ACC112 (cell line): ENCODE results near the gene PKD2L1.

Experiments used
- H2AFZ ChIP-seq: fragments of 200-600 bp; sonication (generic); one replicate; pipeline ENCODE4 v1.6.0; 2017; ENCODE audit warnings: antibody characterized with exemption, low read length; ENCODE audit not compliant: unreplicated experiment
- H3K27ac ChIP-seq: fragments of 200-600 bp; sonication (generic); 2 replicates; pipeline ENCODE4 v1.5.1; 2014; ENCODE audit warnings: low read depth, mild to moderate bottlenecking, antibody characterized with exemption, low read length, moderate library complexity
- H3K27me3 ChIP-seq: fragments of 200-600 bp; sonication (generic); 2 replicates; pipeline ENCODE4 v1.6.1; 2014; ENCODE audit warnings: mild to moderate bottlenecking, antibody characterized with exemption, low read length, moderate library complexity, mixed read lengths; ENCODE audit not compliant: insufficient read depth
- H3K36me3 ChIP-seq: fragments of 200-600 bp; sonication (generic); 2 replicates; pipeline ENCODE4 v1.6.1; 2016; ENCODE audit warnings: mild to moderate bottlenecking, antibody characterized with exemption, low read length, moderate library complexity, mixed read lengths; ENCODE audit not compliant: insufficient read depth
- H3K4me1 ChIP-seq: fragments of 200-600 bp; sonication (generic); one replicate; pipeline ENCODE4 v1.6.1; 2016; ENCODE audit warnings: low read length, mixed read lengths; ENCODE audit not compliant: insufficient read depth, unreplicated experiment, control insufficient read depth
- H3K4me3 ChIP-seq: fragments of 200-600 bp; sonication (generic); 2 replicates; pipeline ENCODE4 v1.5.1; 2014; ENCODE audit warnings: mild to moderate bottlenecking, low read depth, low read length
- H3K79me2 ChIP-seq: fragments of 200-600 bp; sonication (generic); one replicate; pipeline ENCODE4 v1.6.0; 2016; ENCODE audit warnings: low read length; ENCODE audit not compliant: control insufficient read depth, unreplicated experiment, insufficient read depth

Gene PKD2L1

DNA sequence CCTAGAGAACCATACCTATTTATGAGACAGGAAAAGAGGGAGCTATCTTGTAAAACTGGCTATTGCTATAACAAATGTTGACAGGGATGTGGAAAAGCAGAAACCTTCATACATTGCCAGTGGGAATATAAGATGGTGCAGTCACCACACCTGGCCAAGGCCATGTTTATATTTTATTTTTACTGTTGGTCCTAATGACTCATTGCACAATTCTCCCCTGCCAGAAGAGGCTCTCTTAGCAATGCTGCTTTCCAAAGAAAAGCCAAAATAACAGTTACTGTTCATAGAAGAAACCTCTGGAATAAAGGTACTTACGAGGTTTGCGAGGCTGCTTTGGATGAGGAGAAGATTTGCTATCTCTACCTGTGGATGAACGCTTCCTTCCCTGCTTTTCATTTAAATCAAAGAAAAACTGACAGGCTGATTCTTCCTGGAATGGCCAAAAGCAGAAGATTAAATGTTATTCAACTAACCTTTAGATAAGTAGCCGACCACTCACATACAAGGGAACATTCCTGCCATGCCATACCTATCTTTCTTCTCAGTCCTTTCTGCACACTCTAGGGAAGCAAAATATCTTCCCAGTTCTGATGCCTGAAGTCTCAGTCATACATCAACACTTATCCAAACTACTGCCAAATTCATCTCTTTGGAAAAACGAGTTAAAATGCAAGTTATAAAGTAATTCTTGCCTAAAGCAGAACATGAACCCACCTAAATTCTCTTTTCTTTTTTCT, 84.4 kb downstream of the PKD2L1 start:
- no peaks in the 10 kb centered on the region for H3K27me3 ChIP-seq
- no peak overlapping the region for H3K27ac ChIP-seq
- H3K4me3 ChIP-seq: no peak overlapping the region
- no peaks in the 10 kb centered on the region for H3K79me2 ChIP-seq
- no peaks in the 10 kb centered on the region for H3K4me1 ChIP-seq
- H2AFZ ChIP-seq: no peak overlapping the region
- H3K36me3 ChIP-seq: peaks cover 10% of the 10 kb centered on the region

DNA sequence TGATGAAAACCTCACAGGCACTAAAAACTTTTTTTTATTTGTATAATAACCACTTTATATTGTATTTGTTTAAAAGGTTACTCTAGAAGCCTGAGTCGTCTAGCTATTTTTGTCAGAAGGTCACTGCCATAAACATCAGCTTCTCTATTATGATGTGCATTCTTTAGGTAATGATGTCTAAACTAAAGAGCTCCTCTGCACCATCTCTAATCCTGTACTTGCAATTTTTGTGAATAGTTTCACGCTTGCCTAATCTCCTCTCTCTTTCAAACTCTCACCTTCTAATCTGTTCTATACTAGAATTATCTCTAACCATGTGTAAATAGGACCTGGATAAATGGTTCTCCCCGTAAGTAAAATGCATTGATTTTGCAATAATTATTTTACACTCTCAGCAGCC, 90.2 kb downstream of the PKD2L1 start:
- H3K27me3 ChIP-seq: no peaks in the 10 kb centered on the region
- H2AFZ ChIP-seq: no peak overlapping the region
- H3K79me2 ChIP-seq: no peaks in the 10 kb centered on the region
- H3K36me3 ChIP-seq: peaks cover 14% of the 10 kb centered on the region
- H3K4me3 ChIP-seq: no peak overlapping the region
- H3K27ac ChIP-seq: no peak overlapping the region
- no peaks in the 10 kb centered on the region for H3K4me1 ChIP-seq

DNA sequence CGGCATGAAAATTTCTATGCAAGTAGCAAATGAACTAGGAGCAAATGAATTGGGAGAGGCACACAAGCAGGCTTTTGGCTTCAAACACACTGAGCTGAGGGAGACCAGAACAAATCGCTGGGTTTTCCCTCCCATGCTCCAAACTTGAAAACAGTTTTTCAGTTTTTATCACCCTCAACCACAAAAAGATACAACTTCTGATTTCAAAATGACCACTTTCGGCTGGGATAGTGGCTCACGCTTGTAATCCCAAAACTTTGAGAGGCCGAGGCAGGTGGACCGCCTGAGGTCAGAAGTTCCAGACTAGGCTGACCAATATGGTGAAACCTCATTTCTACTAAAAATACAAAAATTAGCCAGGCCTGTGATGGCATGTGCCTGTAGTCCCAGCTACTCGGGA, 91.6 kb downstream of the PKD2L1 start:
- no peaks in the 10 kb centered on the region for H3K4me1 ChIP-seq
- H3K27me3 ChIP-seq: no peaks in the 10 kb centered on the region
- no peaks in the 10 kb centered on the region for H3K79me2 ChIP-seq
- H3K36me3 ChIP-seq: peaks cover 14% of the 10 kb centered on the region
- no peak overlapping the region for H3K27ac ChIP-seq
- H3K4me3 ChIP-seq: no peak overlapping the region
- H2AFZ ChIP-seq: no peak overlapping the region
